HepG2 (cell line): ENCODE measurements around the gene NSD1. TPM values are rescaled to one million over a fixed set of nuclear protein-coding genes. Genes with fewer than 3 reads are reported as not detected.

ENCODE experiments used
- HBP1 ChIP-seq: IDR thresholded peaks from 2 replicates; pipeline ENCODE4 v1.6.1; 2016; ENCODE audit warnings: low read depth, control low read depth
- HES4 ChIP-seq: sonication (generic); formaldehyde crosslinking; IDR thresholded peaks from 2 replicates; pipeline ENCODE4 v1.9.0; 2021; ENCODE audit warnings: mild to moderate bottlenecking, missing genetic modification reagents, borderline replicate concordance
- ISX ChIP-seq: sonication (generic); formaldehyde crosslinking; conservative IDR thresholded peaks from 2 replicates; pipeline ENCODE4 v1.5.0; 2020; ENCODE audit warnings: missing genetic modification reagents
- PBX2 ChIP-seq: IDR thresholded peaks from 2 replicates; pipeline ENCODE4 v1.6.1; 2016; ENCODE audit warnings: control low read depth
- PRPF4 ChIP-seq: fragments of 200-400 bp; formaldehyde crosslinking; IDR thresholded peaks from 2 replicates; pipeline ENCODE4 v1.6.1; 2016; ENCODE audit warnings: low read length, low read depth; ENCODE audit not compliant: poor library complexity, severe bottlenecking
- RFXANK ChIP-seq: IDR thresholded peaks from 2 replicates; pipeline ENCODE4 v1.6.1; 2016
- RXRB ChIP-seq: IDR thresholded peaks from 2 replicates; pipeline ENCODE4 v1.6.1; 2016; ENCODE audit warnings: borderline replicate concordance, missing genetic modification reagents, missing compliant biosample characterization
- SMYD3 ChIP-seq: sonication (generic); formaldehyde crosslinking; IDR thresholded peaks from 2 replicates; pipeline ENCODE4 v1.8.1; 2023; ENCODE audit warnings: mild to moderate bottlenecking, missing genetic modification reagents
- ZNF451 ChIP-seq: sonication (generic); formaldehyde crosslinking; IDR thresholded peaks from 2 replicates; pipeline ENCODE4 v1.5.0; 2020; ENCODE audit warnings: mild to moderate bottlenecking, missing genetic modification reagents
- ZNF580 ChIP-seq: IDR thresholded peaks from 2 replicates; pipeline ENCODE4 v1.6.1; 2016; ENCODE audit warnings: low read depth, borderline replicate concordance
- ZNF780A ChIP-seq: sonication (generic); formaldehyde crosslinking; IDR thresholded peaks from 2 replicates; pipeline ENCODE4 v1.8.0; 2022; ENCODE audit warnings: mild to moderate bottlenecking, missing genetic modification reagents, moderate library complexity
- ZNF782 ChIP-seq: sonication (generic); formaldehyde crosslinking; IDR thresholded peaks from 2 replicates; pipeline ENCODE4 v1.4.0; 2020; ENCODE audit warnings: missing genetic modification reagents, mild to moderate bottlenecking, borderline replicate concordance
- polyA plus RNA-seq, 8 experiments: library from polyadenylated mRNA; depleted of rRNA in 3 of 8; stranded (reverse) in 7 of 8; unstranded in 1 of 8; fragments of >200 nt; fragmentation: Illumina TruSeq in 4 of 8; extraction: Trizol in 4 of 8; gene quantifications; 2 replicates each; pipeline versions ENCODE4 v1.2.1 to v1.2.3, GENCODE V29; 2011 to 2016; ENCODE audit warnings: low read depth in 4 of 8, missing spikeins in 1 of 8, mixed read lengths in 1 of 8; ENCODE audit not compliant: insufficient read depth in 1 of 8
- total RNA-seq, 5 experiments: library from RNA; depleted of rRNA; stranded (reverse); fragments of >200 nt; fragmentation: Illumina TruSeq; extraction: Trizol; gene quantifications; 2 replicates each; pipeline ENCODE4 v1.2.3, GENCODE V29; 2016; ENCODE audit warnings: low read depth in 1 of 5
- TF ChIP-seq, protein P1 (sequence below): sonication (generic); formaldehyde crosslinking; IDR thresholded peaks from 2 replicates; pipeline ENCODE4 v1.5.0; 2020; ENCODE audit warnings: mild to moderate bottlenecking, missing genetic modification reagents, borderline replicate concordance
- TF ChIP-seq, protein P2 (sequence below): sonication (generic); formaldehyde crosslinking; IDR thresholded peaks from 2 replicates; pipeline ENCODE4; 2020; ENCODE audit warnings: missing genetic modification reagents, mild to moderate bottlenecking, borderline replicate concordance

NSD1 gene
- total and polyA plus RNA-seq, 2 of the 13 experiments (the other 11 are each of a cell fraction or from before 2014, with no cell fraction given): 0.01 to 0.09 TPM

DNA sequence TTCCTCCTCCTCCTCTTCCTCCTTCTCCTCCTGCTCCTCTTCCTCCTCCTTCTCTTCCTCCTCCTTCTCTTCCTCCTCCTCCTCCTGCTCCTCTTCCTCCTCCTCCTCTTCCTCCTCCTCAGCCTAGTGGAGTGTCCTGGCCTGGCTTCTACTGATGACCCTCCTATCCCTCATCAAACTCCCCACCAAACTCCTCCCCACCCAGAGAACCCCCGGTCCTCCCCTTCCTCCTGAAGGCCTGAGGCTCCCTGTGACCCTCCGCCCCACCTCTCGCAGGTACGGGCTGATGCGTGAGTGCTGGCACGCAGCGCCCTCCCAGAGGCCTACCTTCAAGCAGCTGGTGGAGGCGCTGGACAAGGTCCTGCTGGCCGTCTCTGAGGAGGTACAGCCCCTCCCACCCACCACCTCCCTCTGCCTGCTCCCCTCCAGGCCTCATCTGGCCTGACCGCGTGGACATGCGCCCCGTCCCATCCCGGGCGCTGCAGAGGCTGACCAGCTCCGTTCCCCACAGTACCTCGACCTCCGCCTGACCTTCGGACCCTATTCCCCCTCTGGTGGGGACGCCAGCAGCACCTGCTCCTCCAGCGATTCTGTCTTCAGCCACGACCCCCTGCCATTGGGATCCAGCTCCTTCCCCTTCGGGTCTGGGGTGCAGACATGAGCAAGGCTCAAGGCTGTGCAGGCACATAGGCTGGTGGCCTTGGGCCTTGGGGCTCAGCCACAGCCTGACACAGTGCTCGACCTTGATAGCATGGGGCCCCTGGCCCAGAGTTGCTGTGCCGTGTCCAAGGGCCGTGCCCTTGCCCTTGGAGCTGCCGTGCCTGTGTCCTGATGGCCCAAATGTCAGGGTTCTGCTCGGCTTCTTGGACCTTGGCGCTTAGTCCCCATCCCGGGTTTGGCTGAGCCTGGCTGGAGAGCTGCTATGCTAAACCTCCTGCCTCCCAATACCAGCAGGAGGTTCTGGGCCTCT lies 36.3 kb upstream of the NSD1 start (continued):
- TF ChIP-seq, protein P1, sequence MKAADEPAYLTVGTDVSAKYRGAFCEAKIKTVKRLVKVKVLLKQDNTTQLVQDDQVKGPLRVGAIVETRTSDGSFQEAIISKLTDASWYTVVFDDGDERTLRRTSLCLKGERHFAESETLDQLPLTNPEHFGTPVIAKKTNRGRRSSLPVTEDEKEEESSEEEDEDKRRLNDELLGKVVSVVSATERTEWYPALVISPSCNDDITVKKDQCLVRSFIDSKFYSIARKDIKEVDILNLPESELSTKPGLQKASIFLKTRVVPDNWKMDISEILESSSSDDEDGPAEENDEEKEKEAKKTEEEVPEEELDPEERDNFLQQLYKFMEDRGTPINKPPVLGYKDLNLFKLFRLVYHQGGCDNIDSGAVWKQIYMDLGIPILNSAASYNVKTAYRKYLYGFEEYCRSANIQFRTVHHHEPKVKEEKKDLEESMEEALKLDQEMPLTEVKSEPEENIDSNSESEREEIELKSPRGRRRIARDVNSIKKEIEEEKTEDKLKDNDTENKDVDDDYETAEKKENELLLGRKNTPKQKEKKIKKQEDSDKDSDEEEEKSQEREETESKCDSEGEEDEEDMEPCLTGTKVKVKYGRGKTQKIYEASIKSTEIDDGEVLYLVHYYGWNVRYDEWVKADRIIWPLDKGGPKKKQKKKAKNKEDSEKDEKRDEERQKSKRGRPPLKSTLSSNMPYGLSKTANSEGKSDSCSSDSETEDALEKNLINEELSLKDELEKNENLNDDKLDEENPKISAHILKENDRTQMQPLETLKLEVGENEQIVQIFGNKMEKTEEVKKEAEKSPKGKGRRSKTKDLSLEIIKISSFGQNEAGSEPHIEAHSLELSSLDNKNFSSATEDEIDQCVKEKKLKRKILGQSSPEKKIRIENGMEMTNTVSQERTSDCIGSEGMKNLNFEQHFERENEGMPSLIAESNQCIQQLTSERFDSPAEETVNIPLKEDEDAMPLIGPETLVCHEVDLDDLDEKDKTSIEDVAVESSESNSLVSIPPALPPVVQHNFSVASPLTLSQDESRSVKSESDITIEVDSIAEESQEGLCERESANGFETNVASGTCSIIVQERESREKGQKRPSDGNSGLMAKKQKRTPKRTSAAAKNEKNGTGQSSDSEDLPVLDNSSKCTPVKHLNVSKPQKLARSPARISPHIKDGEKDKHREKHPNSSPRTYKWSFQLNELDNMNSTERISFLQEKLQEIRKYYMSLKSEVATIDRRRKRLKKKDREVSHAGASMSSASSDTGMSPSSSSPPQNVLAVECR: peak; percentile 26; the same call in 1 of the 2 replicates
- TF ChIP-seq ZNF782 (CRISPR knock-in tag) (0 out of 2 replicates have a peak, but pooled peaks have one; percentile 36), ZNF451 (peak; percentile 50; the same call in 1 of the 2 replicates), PBX2 (CRISPR knock-in tag) (no peak), SMYD3 (CRISPR knock-in tag) (no peak), HES4 (no peak), PRPF4 (no peak), RXRB (peak; percentile 29; the same call in 1 of the 2 replicates), ZNF580 (CRISPR knock-in tag) (peak; percentile 15; the same call in 1 of the 2 replicates), ZNF780A (no peak), ISX (no peak), RFXANK (CRISPR knock-in tag) (no peak), HBP1 (CRISPR knock-in tag) (no peak)
- TF ChIP-seq, protein P2, sequence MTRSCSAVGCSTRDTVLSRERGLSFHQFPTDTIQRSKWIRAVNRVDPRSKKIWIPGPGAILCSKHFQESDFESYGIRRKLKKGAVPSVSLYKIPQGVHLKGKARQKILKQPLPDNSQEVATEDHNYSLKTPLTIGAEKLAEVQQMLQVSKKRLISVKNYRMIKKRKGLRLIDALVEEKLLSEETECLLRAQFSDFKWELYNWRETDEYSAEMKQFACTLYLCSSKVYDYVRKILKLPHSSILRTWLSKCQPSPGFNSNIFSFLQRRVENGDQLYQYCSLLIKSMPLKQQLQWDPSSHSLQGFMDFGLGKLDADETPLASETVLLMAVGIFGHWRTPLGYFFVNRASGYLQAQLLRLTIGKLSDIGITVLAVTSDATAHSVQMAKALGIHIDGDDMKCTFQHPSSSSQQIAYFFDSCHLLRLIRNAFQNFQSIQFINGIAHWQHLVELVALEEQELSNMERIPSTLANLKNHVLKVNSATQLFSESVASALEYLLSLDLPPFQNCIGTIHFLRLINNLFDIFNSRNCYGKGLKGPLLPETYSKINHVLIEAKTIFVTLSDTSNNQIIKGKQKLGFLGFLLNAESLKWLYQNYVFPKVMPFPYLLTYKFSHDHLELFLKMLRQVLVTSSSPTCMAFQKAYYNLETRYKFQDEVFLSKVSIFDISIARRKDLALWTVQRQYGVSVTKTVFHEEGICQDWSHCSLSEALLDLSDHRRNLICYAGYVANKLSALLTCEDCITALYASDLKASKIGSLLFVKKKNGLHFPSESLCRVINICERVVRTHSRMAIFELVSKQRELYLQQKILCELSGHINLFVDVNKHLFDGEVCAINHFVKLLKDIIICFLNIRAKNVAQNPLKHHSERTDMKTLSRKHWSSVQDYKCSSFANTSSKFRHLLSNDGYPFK: no peak
